Activated naive CD8-positive, alpha-beta T cell treated with anti-CD3 and anti-CD28 coated beads for 36 hours (primary cell): ENCODE results near the gene COMTD1. TPM values are rescaled to one million over a fixed set of nuclear protein-coding genes. Genes with fewer than 3 reads are reported as not detected.
A peak's percentile ranks its signal among the peaks of the same experiment; 100 is the strongest.
"Not testable (repeated sequence)": the region's sequence is repeated elsewhere in the genome, so short reads cannot be mapped to it uniquely, and the experiment has no call there.

ENCODE experiments used
- DNase-seq: peaks from one replicate; pipeline ENCODE4 v3.0.0; 2021
- H3K27ac Mint-ChIP-seq: one replicate; pipeline ENCODE4 v1.8.0; 2022; ENCODE audit warnings: mild to moderate bottlenecking, moderate library complexity, mixed read lengths
- H3K27me3 Mint-ChIP-seq: one replicate; pipeline ENCODE4 v1.8.0; 2022; ENCODE audit warnings: mild to moderate bottlenecking, mixed read lengths
- H3K36me3 Mint-ChIP-seq: one replicate; pipeline ENCODE4 v1.8.0; 2021; ENCODE audit warnings: mild to moderate bottlenecking, mixed read lengths
- H3K4me1 Mint-ChIP-seq: one replicate; pipeline ENCODE4 v1.8.0; 2021; ENCODE audit warnings: mixed read lengths
- H3K4me3 Mint-ChIP-seq: one replicate; pipeline ENCODE4 v1.8.0; 2022; ENCODE audit warnings: mild to moderate bottlenecking, moderate library complexity, mixed read lengths
- H3K9me3 Mint-ChIP-seq: one replicate; pipeline ENCODE4 v1.8.0; 2022; ENCODE audit warnings: mixed read lengths
- total RNA-seq, 2 experiments: library from RNA; stranded (reverse); gene quantifications; one replicate each; pipeline ENCODE4 v1.2.3, GENCODE V29; 2021

COMTD1 gene
- total RNA-seq, 2 experiments from 2014 or later, result 54.7 to 58.6 TPM

DNA sequence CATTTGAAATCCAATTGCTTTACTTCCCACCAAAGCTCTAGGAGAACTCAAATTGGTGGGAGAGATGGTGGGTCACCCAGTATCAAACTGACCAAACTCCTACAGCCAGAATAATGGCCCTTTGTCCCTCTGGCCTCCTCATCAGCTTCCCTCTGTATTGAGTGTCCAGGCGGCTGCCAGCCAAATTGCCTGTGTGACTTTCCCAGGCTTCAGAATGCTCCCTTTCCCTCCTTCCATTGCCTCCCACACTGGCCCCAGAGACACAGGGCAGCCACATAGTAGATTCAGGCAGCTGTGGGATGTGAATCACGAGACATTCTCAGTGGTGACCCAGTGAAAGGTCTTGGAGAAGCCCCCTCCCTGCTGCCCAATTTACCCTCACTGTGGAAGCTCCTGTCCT is 37.9 kb downstream of the COMTD1 start:
- DNase-seq, result no peak
- Mint-ChIP-seq H3K36me3 (peaks cover 1% of the 10 kb centered on the region), H3K4me3 (no peak overlapping the region), H3K4me1 (no peaks in the 10 kb centered on the region), H3K9me3 (no peaks in the 10 kb centered on the region), H3K27me3 (no peaks in the 10 kb centered on the region), H3K27ac (no peak overlapping the region)

DNA sequence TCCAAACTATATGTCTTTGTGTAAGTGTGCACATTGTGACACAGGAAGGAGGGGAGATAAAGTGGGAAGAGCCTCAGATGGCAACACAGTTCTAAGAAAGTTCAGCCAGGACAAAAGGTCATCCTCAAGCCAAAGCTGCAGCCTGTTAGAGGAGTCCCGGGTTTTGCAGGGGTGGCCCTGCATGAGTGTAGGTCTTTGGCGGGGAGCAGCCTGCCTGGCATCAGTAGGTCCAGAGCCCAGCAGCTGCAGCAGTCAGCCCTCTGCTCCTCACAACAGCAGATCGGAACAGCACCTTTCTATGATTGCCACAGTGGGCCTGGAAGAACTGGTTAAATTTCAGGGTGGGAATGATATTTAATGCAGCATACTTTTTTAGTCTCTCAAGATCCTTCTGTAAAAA is 38.7 kb downstream of the COMTD1 start:
- H3K4me1 Mint-ChIP-seq, result no peaks in the 10 kb centered on the region
- no peaks in the 10 kb centered on the region for H3K9me3 Mint-ChIP-seq
- no peaks in the 10 kb centered on the region for H3K27me3 Mint-ChIP-seq
- H3K27ac Mint-ChIP-seq, result no peak overlapping the region
- no peaks in the 10 kb centered on the region for H3K36me3 Mint-ChIP-seq
- H3K4me3 Mint-ChIP-seq, result no peak overlapping the region
- no peak for DNase-seq

DNA sequence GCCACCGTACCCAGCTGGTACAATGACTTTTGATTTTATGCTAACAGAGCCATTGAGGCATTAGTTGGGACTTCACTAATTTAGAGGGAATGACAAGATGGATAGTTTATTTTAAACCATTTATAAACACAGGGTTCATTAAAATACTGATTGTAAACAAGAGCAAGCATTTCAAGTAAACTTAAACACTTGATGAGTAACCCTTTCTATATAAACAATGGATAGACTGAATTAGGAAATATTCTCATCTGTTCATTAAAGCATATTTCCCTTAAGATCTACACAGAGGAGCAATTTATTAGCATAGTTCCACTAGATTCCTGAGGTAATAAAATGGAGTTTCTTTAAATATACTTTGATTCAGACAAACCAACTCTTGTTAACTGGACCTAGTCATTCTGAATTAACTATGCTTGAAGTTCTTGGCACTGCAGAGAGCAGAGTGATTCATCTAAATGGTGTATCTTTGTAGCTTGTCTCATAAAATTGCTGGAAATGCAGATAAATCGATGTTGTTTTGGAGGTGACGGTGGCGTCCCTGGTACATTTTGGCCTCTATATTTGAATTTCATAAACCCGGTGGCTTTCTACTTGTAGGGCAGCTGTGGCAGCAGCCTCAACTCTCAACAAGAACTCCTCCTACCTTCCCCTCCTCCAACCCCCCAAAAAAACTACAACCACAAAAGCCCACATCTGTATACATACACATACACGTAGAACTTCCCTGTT is 40.6 kb downstream of the COMTD1 start:
- H3K4me1 Mint-ChIP-seq, result no peaks in the 10 kb centered on the region
- H3K27ac Mint-ChIP-seq, result no peak overlapping the region
- H3K9me3 Mint-ChIP-seq, result no peaks in the 10 kb centered on the region

DNA sequence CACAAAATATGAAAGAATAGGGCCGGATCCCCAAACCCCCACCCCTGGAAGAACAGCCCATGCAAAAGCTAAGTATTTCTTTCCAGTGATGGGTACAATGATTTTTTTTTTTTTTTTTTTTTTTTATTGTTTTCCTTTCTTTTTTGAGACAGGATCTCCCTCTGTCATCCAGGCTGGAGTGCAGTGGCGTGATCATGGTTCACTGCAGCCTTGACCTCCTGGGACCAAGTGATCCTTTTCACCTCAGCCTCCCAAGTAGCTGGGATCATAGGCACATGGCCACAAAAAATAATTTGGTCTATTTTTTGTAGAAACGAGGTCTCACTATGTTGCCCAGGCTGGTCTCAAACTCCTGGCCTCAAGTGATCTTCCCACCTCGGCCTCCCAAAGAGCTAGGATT is 41.1 kb downstream of the COMTD1 start:
- not testable (repeated sequence) for H3K27ac Mint-ChIP-seq, H3K4me3 Mint-ChIP-seq, H3K36me3 Mint-ChIP-seq, H3K4me1 Mint-ChIP-seq, H3K27me3 Mint-ChIP-seq, DNase-seq, H3K9me3 Mint-ChIP-seq

More for the DNA sequence above, 40.6 kb downstream of the COMTD1 start:
- H3K4me3 Mint-ChIP-seq, result no peak overlapping the region
- no peaks in the 10 kb centered on the region for H3K27me3 Mint-ChIP-seq
- DNase-seq, result no peak
- H3K36me3 Mint-ChIP-seq, result no peaks in the 10 kb centered on the region

DNA sequence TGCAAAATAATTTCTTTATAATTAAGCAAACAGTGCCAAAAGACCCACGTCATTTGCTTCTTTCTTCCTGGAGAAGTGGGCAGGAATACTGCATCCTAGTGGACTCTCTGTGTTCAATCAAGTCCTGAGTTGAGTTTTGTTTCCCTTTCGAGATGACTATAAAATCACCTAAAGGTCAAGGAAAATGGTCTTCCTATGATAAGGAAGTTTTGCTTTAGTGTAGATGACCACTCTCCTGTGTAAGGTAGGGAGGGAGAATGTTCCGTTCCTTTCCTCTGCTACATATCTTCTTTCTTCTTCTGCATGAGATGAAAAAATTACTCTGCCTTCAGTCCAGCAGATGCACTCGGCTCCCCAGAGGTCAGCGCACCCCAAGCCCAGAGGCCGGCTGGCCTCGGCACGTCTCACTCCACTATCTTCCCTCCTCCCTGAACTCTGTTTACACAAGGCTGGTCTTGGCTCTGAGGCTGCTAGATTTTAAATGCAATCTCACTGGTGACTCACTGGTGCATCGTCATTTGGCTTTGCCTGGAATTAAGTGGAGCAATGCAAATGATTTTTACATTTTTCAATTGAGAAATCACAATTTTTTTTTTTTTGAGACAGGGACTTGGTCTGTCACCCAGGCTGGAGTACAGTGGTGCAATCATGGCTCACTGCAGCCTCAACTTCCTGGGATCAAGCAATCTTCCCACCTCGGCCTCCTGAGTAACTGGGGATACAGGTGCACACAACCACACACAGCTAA is 43.8 kb downstream of the COMTD1 start:
- H3K4me1 Mint-ChIP-seq, result peaks cover 6% of the 10 kb centered on the region
- peak overlapping the region; percentile 2 for H3K27ac Mint-ChIP-seq
- no peak overlapping the region for H3K4me3 Mint-ChIP-seq
- H3K36me3 Mint-ChIP-seq, result no peaks in the 10 kb centered on the region
- H3K27me3 Mint-ChIP-seq, result no peaks in the 10 kb centered on the region
- no peak for DNase-seq
- H3K9me3 Mint-ChIP-seq, result no peaks in the 10 kb centered on the region

DNA sequence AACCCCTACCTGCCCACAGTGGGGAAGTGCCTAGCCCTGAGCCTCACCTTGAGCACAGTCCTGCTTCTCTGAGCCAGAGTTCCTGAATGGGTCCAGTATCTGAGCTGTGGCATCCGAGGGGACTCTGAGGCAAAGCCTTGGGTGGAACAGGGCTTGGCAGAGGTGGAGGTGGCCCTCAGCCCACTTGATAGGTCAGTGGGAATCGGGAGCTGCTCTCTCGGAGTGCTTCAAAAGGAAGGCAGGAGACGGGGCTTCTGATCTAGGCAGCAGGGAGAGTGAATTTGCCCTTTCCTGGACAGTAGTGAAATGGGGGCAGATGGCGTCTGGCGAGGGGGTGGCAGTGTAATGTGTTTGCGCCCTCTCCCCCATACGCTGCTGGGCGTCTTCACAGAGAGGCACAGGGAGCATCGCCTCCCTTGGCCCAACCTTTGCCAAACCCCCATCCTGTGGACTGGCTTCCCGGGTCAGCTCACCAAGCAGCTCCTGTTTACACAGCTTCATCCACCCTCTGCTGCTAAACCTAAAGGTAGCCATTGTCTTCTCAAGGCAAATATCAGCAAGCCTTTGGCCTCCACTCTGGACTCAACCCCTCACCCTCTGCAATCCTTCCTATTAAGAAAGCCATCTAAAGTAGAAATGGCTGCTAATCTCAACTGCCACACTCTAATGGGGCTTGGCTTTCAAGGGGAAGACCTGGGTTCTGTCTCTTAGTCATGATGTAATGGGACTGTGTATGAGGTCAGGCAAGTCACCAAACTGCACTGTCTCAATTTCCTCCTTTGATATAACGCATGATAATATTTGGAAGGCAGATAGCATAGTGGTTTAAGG is 46.3 kb downstream of the COMTD1 start:
- no peak overlapping the region for H3K4me3 Mint-ChIP-seq
- no peak overlapping the region for H3K27ac Mint-ChIP-seq
- H3K9me3 Mint-ChIP-seq, result no peaks in the 10 kb centered on the region
- H3K4me1 Mint-ChIP-seq, result peaks cover 6% of the 10 kb centered on the region
- no peaks in the 10 kb centered on the region for H3K36me3 Mint-ChIP-seq
- no peak for DNase-seq
- no peaks in the 10 kb centered on the region for H3K27me3 Mint-ChIP-seq

DNA sequence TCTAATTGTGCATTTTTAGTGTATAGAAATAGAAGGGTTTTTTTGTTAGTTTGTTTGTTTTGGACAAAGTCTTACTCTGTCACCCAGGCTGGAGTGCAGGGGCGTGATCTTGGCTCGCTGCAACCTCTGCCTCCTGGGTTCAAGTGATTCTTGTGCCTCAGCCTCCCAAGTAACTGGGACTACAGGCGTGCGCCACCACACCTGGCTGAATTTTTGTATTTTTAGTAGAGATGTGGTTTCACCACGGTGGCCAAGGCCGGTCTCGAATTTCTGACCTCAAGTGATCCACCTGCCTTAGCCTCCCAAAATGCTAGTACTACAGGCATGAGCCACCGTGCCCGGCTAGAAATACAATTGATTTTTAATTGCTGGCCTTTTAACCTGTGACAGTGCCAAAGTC is 47.2 kb downstream of the COMTD1 start:
- not testable (repeated sequence) for DNase-seq, H3K4me3 Mint-ChIP-seq, H3K27me3 Mint-ChIP-seq, H3K9me3 Mint-ChIP-seq, H3K36me3 Mint-ChIP-seq, H3K4me1 Mint-ChIP-seq
- H3K27ac Mint-ChIP-seq, result peak overlapping the region; percentile 85

DNA sequence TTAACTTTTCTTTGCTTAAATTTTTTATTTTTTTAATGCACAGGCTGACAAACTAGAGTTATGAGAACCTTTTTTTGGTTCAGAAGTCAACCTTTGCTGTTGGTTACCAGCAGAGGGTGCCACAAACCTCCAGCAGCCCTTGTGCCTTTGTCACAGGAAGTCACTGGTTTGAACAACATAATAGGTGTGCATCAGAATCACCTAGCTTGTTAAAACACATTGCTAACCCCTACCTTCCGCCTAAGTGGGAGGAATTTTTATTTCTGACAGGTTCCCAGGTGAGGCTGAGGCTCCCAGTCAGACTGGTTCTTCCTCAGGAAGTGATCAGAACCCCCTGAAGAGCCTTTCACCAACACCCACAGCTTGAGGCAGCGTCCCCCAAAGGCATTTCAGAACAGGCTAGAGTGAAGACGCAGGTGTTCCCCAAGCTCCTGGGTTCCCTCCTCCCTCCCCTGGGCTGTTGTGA is 47.8 kb downstream of the COMTD1 start:
- peaks cover 6% of the 10 kb centered on the region for H3K4me1 Mint-ChIP-seq
- peak; percentile 55 for DNase-seq
- no peak overlapping the region for H3K4me3 Mint-ChIP-seq
- no peaks in the 10 kb centered on the region for H3K9me3 Mint-ChIP-seq
- H3K27me3 Mint-ChIP-seq, result no peaks in the 10 kb centered on the region
- H3K27ac Mint-ChIP-seq, result peak overlapping the region; percentile 85
- peaks cover 2% of the 10 kb centered on the region for H3K36me3 Mint-ChIP-seq

DNA sequence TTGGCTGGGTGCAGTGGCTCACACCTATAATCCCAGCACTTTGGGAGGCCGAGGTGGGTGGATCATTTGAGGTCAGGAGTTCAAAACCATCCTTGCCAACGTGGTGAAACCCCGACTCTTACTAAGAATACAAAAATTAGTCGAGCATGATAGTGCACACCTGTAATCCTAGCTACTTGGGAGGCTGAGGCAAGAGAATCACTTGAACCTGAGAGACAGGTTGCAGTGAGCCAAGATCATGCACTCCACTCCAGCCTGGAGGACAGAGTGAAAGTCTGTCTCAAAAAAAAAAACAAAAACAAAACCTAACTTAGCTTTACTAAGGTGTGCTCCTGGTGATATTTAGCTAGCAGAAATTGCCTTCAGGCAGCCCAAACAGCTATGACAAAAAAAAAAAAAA is 49.4 kb downstream of the COMTD1 start:
- no peak overlapping the region for H3K4me3 Mint-ChIP-seq
- H3K9me3 Mint-ChIP-seq, result no peaks in the 10 kb centered on the region
- H3K36me3 Mint-ChIP-seq, result peaks cover 3% of the 10 kb centered on the region
- DNase-seq, result no peak
- H3K27ac Mint-ChIP-seq, result no peak overlapping the region
- no peaks in the 10 kb centered on the region for H3K27me3 Mint-ChIP-seq
- H3K4me1 Mint-ChIP-seq, result peaks cover 10% of the 10 kb centered on the region

Other genes starting within 250 kb of the COMTD1 start
- gene SAMD8, start 124.3 kb downstream of the COMTD1 start, total RNA-seq, result 10 to 100 TPM; 15.9 to 17.3 TPM
- 100 to 1,000 TPM; 266 to 276 TPM for gene VDAC2, start 25.2 kb downstream of the COMTD1 start, total RNA-seq
- under 1 TPM; 0.33 to 0.42 TPM for gene ZNF503, start 165.8 kb upstream of the COMTD1 start, total RNA-seq
- gene LRMDA, start 195.7 kb upstream of the COMTD1 start, total RNA-seq, result not detected